ENCODE results near the gene MTRR.

DNA sequence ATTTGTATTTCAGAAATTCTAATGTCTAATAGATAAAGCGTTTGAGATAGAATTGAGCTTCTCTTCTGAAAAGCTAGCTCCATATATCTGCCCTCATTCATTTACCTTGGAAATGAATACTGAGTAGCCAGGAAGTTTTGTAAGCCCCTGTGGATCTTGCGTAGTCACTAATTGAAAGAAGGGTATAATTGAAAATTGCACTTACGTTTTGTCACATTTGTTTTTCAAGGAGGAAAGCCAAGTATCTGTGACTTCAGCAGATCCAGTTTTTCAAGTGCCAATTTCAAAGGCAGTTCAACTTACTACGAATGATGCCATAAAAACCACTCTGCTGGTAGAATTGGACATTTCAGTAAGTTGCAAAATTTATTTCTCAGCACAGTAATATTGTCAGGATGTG, 14.0 kb downstream of the MTRR start:
- TF ChIP-seq CTCF (conservative IDR thresholded peaks at IDR 0.05; ENCODE audit: low read depth, low read length) (no peak), EZH2 (IDR thresholded peaks at IDR 0.05; ENCODE audit: low read length, unreplicated experiment) (no peak)
